ENCODE results near the gene SCAMP4. TPM values are rescaled to one million over a fixed set of nuclear protein-coding genes. Genes with fewer than 3 reads are reported as not detected.

The SCAMP4 gene
- total RNA-seq, 1 experiment from 2014 or later: 63.3 TPM

GRCh38 chr19:1921326-1921725, 16.1 kb downstream of the SCAMP4 start (continued):
- TF ChIP-seq POLR2AphosphoS5 (IDR thresholded peaks at IDR 0.05; ENCODE audit: low read depth, low read length) (no peak), ATF3 (IDR thresholded peaks at IDR 0.05) (no peak), ZFX (IDR thresholded peaks at IDR 0.05) (no peak), EZH2 (IDR thresholded peaks at IDR 0.05) (no peak), REST (IDR thresholded peaks at IDR 0.05; ENCODE audit: low read depth) (no peak), EGR1 (IDR thresholded peaks at IDR 0.05; ENCODE audit: low read depth) (no peak), SP1 (IDR thresholded peaks at IDR 0.05; ENCODE audit: low read depth) (no peak)

- no peaks in the 10 kb centered on the region for H3K27me3 ChIP-seq (ENCODE audit: insufficient read depth, low read length)
- POLR2A ChIA-PET: no interaction called here
- H3K9ac ChIP-seq (ENCODE audit: low read length): no peak overlapping the region
- H3K4me3 ChIP-seq (replicated peaks in 1 of 2; ENCODE audit: low read depth in 1 of 2, low read length in 2 of 2): no peak overlapping the region
- H3K27ac ChIP-seq (ENCODE audit: low read depth, low read length): no peak overlapping the region
- no peak for TF ChIP-seq REST (IDR thresholded peaks at IDR 0.05; ENCODE audit: low read depth)
- TF ChIP-seq JUND (IDR thresholded peaks at IDR 0.05): no peak
- TF ChIP-seq FOSL1 (IDR thresholded peaks at IDR 0.05; ENCODE audit: low read depth): no peak
- no peak for TF ChIP-seq ZNF274 (IDR thresholded peaks at IDR 0.05; ENCODE audit: low read depth, low read length)
- no peak for TF ChIP-seq EZH2phosphoT487 (IDR thresholded peaks at IDR 0.05; ENCODE audit: borderline replicate concordance)
- TF ChIP-seq POLR2AphosphoS5 (IDR thresholded peaks at IDR 0.05; ENCODE audit: low read depth, low read length): no peak
- CTCF ChIA-PET: no interaction called here
- H3K9me2 ChIP-seq (ENCODE audit: insufficient read depth): no peaks in the 10 kb centered on the region
- no peak for ATAC-seq
- no peaks in the 10 kb centered on the region for H3K9me3 ChIP-seq (ENCODE audit: control insufficient read depth in 1 of 2, insufficient read depth in 1 of 2, low read depth in 1 of 2, low read length in 2 of 2)
- no peak overlapping the region for H3K4me2 ChIP-seq (ENCODE audit: low read length)
- H3K79me2 ChIP-seq (ENCODE audit: insufficient read depth, low read length): no peaks in the 10 kb centered on the region
- H4K20me1 ChIP-seq (ENCODE audit: insufficient read depth): no peaks in the 10 kb centered on the region
- BruUV-seq (replicated peaks): no TSS peak
- RAD21 ChIA-PET (ENCODE audit: low non-redundant PET in 1 of 2, low total read pairs in 2 of 2, uncharacterized antibody in 2 of 2, unreplicated experiment in 2 of 2): no interaction called here
- no peaks in the 10 kb centered on the region for H3K4me1 ChIP-seq (ENCODE audit: control insufficient read depth in 1 of 2, insufficient read depth in 2 of 2, low read length in 2 of 2)
- intact Hi-C loops (cut with micrococcal nuclease): no loop called here
- no peak for DNase-seq (ENCODE audit: low read depth, low spot score)
- no peak overlapping the region for H2AFZ ChIP-seq (ENCODE audit: low read depth, low read length, poor library complexity, severe bottlenecking)
- peaks cover 6 to 11% of the 10 kb centered on the region in 2 experiments; a peak in 3 of 4 replicates for H3K36me3 ChIP-seq (ENCODE audit: control insufficient read depth in 1 of 2, insufficient read depth in 2 of 2, low read length in 2 of 2)
Observed at GRCh38 chr19:1921825-1922224, 16.6 kb downstream of the SCAMP4 start.

Measured in HCT116 (cell line).